ENCODE data around the gene ZFR. TPM values are rescaled to one million over a fixed set of nuclear protein-coding genes. Genes with fewer than 3 reads are reported as not detected.
A peak's percentile ranks its signal among the peaks of the same experiment; 100 is the strongest.
"Not testable (repeated sequence)": the region's sequence is repeated elsewhere in the genome, so short reads cannot be mapped to it uniquely, and the experiment has no call there.

The ZFR gene
- polyA plus RNA-seq, 12 donors: 76.0 to 181 (median 90.6) TPM

DNA sequence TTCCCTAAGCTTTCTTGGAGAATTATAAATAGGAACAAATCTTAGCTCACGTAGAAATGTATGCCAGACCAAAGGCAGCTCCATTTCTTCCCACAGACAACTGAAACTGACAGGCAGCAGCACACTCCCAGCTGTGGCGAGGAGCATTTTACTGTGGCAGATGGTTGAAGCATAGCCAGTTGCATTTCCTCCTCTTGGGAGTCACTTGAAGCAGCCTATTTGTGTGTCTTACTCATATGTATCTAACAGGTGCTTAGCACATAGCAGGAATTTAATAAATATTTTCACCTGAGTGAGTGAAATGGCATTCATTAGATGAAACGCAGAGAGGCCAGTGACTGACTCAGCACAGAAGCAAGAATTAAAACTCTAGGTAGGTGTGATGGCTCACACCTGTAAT is 119.5 kb downstream of the ZFR start:
- DNase-seq: no peak

DNA sequence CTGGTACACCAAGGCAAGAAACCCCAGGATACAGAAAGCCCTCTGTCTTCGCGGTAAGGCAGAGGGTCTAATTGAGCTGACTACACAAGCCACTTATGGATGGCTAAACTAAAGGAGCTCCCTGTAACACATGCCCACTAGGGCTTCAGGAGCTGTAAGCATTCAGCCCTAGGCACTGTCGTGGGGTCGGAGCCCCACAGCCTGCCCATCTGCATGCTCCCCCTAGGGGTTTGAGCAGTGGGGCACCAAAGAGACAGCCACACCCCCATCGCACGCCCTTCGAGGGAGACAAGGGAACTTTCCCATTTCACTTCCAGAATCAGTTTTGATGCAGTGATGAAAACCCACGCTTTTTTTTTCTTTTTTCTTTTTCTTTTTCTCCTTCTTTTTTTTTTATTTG is 120.8 kb downstream of the ZFR start:
- DNase-seq: no peak

DNA sequence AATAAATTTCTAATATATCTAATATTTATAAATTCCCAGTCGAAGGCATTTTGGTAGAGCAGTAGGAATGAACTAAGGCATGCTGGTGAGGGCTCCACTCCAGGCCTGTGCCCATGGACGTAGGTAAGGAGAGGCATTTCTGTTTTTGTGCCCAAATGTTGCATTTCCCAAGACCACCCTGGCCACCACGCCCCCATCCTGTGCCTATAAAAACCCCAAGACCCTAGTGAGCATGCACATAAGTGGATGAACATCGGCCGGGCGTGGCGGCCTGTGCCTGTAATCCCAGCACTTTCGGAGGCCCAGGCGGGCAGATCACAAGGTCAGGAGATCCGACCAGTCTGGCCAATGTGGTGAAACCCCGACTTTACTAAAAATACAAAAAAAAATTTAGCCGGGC is 121.7 kb downstream of the ZFR start:
- DNase-seq: no peak

DNA sequence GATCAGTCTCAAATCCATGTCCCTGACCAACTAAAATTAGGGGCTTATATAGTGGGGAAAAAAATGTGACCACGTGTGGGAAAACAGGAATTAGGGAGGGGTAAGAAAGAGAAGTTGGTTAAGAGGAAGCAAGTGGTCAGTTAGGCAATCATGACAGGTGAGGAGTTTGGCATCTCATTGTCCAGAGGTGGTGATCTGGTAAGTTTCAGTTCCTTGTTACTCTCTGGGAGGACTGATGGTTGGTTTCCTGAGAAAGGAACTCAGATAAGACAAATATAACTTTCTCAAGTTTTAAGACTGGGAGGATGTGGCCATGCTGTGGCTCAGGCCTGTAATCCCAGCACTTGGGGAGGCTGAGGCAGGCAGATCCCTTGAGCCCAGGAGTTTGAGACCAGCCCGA is 122.8 kb downstream of the ZFR start:
- not testable (repeated sequence) for DNase-seq

DNA sequence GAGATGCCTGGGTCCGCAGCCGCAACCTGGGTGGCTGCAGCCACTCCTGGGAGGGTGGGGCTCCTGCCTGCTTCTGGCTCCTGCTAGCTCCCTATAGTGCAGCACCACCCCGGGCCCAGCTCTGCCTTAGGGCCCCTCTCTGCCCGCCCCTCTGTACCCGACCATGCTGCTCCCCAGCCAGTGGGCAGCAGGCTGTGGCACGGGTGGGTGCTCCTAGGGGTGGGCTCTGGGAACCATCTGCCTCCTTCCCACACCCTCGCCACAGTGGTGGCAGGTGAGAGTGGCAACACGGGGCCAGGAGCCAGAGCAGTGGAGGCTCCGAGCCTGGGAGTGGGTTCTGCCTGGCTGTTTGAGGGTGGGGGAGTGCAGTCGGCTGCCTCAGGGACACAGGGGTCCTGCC is 124.0 kb downstream of the ZFR start:
- no peak for DNase-seq

DNA sequence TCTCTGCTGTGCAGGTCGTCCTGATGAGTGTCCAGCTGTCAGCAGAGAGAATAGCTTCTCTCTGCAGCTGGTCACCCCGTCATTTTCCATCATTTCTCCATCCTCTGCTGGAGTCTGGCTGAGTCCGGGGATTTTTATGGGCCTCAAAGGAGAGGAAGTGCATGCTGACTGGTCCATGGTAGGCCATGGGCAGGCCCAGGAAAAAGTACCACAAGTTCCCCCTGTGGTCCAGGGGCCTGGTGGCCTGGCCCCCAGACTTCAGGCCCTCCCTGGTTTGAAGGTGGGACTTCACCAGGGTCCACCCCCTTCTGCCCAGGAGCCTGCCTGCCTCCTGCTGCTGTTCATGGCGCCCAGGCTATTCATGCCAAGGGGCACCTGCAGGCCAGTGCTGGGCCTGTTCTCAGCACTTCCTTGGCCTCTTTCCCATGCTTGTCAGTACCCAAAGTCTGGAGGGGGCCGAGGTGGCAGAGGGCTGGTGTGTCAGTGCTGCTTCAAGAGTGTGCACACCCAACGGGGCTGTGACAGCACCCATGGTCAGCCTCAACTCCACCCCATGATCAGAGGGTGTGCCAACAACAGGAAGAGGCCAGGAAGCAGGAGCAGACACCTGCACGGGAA is 124.5 kb downstream of the ZFR start:
- no peak for DNase-seq

DNA sequence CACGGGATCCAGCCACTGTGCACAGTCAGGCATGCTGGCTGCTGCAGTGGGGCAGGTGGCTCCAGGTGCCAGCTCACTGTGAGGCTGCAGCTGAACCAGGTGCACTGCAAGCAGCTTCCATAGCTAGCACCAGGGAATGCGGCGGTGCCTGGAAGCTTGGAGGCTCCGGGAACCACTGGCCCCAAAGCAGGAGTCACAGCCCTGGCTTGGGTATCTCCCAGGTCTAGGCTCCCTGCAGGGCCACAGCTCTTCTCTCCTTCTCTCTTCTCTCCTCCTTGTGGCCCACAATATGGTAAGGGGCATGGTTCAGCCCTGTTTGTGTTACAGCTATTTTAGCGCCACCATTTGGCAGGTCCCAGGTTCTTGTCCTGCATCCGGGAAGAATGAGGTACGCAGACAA is 125.1 kb downstream of the ZFR start:
- no peak for DNase-seq

DNA sequence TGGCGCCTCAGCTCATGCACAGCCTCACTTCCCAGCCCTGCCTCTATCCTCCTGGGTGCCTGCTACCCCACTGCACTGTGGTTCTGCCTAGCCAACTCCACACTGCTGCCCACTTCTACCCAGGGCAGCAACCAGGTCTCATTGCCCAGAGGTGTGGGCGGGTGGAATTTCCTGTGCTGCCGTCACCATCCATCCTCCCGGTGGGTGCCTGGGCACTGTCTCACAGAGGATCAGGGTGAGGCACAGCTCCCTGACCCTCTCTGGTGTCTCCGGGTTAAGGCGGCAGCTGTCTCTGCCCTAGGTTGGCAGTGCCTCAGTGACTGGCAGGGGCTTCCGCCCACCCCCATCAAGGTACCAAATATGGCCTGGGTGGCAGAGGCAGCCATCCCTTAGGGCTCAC is 127.5 kb downstream of the ZFR start:
- no peak for DNase-seq

DNA sequence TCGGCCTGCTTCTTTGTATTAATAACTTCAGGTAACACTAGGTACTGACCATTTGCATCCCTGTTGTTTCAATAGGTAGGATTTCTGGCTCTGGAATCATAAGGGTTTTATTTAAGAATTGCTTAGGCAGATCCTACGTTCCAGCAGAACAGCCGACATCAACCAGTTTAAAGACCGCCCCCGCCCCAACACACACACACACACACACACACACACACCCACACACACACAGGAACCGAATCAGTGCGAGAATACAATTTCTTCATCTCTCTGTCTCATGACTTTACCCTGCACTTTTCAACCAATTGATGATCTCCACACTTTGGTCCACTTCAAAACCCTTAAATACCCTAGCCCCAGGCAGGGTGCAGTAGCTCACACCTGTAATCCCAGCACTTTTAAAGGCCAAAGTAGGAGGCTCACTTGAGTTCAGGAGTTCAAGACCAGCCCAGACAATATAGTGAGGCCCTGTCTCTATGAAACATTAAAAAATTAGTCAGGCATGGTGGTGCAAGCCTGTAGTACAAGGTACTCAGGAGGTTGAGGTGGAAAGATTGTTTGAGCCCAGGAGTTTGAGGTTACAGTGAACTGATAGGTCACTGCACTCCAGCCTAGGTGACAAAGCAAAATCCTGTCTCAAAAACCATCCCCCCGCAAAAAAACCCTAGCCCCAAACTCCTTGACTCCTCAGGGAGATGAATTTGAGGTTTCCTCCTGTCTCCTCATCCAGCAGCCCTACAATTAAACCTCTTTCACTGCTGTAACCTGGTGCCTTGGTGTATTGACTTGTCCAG is 129.1 kb downstream of the ZFR start:
- DNase-seq: no peak

DNA sequence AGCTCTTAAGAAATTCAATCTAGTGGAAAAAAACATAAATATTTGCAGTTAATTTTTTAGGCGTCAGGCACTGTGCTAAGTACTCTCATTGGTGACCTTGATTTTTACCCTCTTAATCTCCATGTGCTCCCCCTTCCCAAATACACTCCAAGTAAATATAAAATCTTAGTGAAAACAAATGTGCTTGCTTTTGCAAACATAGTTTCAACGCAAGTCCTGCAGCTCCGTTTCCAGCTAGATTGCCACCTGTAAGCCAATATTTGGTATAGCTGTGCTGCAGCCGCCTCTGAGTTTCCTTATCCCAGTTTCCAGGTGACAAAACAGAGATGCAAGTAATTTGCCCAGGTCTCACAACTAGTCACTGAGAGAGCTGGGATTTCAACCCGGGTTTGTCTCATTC is 129.9 kb downstream of the ZFR start:
- DNase-seq: no peak

DNA sequence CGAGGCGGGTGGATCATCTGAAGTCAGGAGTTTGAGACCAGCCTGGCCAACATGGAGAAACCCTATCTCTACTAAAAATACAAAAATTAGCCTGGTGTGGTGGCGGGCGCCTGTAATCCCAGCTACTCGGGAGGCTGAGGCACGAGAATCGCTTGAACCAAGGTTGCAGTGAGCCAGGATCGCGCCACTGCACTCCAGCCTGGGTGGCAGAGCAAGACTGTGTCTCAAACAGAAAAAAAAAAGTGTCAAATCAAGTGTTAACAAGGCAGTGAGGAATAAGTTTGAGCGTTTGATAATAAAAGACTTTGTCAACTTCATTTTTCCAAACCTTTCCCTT is 130.4 kb downstream of the ZFR start:
- not testable (repeated sequence) for DNase-seq

DNA sequence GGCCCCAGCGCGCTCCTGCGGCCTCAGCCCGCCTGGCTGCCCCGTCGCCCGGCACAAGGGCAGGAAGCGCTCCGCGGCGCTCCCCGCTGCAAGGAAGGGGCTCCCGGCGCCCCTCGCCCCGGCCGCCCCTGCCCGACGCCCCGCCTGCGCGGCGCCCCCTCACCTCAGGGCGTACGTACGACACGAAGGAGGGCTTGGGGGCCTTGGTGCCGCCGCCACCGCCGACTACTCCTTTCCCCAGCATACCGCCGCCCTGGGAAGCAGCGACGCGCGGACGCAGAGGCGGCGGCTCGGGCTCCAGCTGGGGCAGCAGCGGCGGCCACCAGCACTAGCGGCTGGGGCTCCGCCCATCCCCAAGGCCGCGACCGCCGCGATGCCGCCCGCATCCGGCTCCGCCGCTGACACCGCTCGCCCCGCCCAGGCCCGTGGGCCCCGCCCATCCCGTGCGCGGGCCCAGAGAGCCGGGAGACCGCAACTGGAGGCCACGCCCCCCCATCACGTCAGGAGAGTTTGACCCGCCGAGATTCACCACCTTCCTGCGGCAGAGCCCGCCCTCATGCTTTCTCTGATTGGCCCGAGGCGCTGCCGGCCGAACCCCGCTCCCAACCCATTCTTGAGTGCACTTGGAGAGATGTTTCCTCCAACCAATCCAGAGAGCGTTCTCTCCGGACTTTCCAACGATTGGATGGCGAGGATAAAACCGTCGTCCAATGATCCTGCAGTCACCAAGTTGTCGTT is 131.8 kb downstream of the ZFR start, which contains the start of gene MTMR12:
MTMR12 (minus strand) TSS at position 345 of the 738 bp plus-strand sequence; CDS start at position 244, 101 bp downstream.
- peak; percentile 98 for DNase-seq

DNA sequence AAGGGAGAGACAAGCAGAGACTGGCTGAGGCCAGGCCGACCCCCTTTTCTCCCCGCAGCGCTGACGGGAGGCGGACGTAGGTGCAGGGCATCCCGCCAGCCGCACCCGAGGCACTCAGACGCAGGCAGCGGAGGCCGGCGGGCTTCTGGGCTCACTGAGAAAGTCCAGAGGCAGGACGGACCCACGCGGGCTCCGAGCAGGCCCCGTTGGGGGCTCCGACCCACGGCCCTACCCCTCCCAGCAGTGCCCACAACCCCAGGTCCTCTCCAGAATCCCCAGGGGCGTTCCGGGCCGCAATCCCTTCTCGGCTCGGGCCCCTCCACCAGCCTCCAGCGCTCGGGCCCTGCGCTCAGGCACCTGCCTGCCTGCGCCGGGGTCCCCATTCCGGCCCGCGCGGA is 132.3 kb downstream of the ZFR start:
- peak; percentile 51 for DNase-seq

DNA sequence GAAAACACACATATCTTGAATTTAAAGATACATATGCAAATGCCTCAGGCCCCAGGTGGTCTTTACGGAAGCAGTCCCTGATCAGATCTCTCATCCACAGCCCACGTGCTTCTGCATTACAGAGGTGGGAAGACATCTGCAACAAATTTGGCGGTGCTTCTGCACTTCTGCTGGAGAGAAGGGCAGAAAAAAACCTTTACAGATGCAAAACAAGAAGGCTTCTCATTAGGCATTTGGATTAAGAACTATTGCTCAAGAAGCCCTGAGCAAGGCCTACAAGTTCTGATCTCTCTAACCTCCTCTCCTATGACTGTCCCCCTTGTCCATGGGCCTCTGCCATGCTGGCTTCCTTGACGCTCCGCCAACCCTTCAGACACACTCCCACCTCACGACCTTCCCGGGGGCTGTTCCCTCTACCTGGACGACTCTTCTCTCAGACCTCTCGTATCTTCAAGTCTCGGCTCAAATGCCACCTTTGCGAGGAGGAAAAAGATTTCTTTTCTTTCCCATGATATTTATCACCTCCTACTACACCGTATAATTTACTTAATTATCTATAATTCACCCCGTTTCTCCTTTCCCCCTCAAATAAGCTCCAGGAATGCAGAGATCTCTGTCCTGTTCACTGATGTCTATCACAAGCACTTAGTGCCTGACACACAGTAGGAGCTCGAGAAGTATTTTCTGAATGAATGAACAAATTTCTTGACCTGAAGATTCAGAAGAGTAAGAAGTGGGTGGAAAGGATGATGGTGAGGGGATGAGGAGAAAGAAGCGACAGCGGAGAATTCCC is 132.9 kb downstream of the ZFR start:
- DNase-seq: no peak

DNA sequence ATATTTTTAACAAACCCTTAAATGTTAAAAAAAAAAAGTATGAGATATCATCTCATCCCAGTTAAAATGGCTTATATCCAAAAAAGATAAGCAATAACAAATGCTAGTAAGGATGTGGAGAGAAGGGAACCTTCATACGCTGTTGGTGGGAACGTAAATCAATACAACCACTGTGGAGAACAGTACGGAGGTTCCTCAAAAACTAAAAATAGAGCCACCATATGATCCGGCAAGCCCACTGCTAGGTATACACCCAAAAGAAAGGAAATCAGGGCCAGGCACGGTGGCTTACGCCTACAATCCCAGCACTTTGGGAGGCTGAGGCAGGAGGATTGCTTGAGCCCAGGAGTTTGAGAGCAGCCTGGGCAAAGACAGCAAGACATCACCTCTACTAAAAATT is 134.8 kb downstream of the ZFR start:
- DNase-seq: no peak

DNA sequence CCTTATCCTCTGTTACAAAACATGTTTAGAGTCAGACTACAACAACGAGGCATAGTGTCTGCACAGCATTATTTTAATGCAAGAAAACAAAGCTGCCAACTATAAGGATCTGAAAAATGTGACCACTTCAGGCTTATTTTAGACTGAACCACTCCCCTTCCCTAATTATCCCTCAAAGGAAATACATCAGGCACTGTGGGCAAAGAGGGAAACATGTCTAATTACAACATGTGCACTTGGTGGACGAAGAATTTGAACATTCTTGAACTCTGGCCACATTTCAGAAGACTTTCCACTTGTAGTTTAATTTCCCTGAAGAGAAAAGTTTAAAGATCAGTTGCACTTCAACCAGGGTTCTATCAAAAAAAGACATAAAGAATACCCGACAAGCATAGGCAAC is 135.6 kb downstream of the ZFR start:
- no peak for DNase-seq

DNA sequence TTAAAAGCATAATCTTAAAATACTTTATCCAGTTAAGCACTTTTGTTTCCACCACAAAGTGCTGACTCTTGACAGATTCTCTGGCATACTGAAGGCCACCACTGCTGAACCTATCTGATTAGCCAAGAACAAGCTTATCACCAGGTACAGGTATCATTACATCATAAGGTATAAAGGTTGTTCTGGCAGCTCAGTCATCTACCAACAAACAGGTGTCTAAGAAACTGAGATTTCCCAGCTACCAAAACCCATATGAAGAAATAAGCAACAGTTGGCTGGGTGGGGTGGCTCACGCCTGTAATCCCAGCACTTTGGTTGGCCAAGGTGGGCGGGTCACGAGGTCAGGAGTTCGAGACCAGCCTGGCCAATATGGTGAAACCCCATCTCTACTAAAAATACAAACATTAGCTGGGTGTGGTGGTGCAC is 136.8 kb downstream of the ZFR start:
- no peak for DNase-seq

DNA sequence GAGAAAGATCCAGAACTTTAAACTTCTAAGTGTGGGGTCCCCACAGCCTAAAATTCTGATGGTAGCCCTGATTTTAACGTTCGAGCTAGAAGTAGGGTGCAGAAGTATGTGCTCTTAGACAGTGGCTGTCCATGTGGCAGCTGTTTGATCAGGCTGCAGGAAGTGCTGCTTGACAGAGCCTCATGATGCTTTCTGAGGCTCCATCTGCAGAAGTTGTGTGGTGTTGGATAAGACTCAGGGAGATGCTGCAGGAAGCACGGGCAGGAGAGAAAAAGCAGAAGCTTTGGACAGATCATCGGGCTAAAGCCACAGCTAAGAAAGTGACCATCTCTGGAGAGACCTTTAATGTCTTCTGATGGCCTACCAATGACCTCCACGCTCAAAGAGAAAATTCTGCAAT is 139.9 kb downstream of the ZFR start:
- no peak for DNase-seq
